Keratinocyte (primary cell): Measurements from ENCODE around the gene SORBS2.

Source experiments
- EZH2 ChIP-seq: IDR thresholded peaks from one replicate; pipeline ENCODE4 v1.6.1; 2012; ENCODE audit warnings: inconsistent platforms, mild to moderate bottlenecking, low read length, moderate library complexity
- TF ChIP-seq, protein P1 (sequence below), 3 experiments: IDR thresholded peaks in 1 of 3; conservative IDR thresholded peaks in 1 of 3; optimal IDR thresholded peaks in 1 of 3; 2 replicates in 2 of 3; 3 replicates in 1 of 3; pipeline versions ENCODE3 to v1.5.1; 2011; ENCODE audit warnings: low read length in 3 of 3, mild to moderate bottlenecking in 3 of 3, moderate library complexity in 2 of 3, control low read depth in 1 of 3, inconsistent platforms in 1 of 3; ENCODE audit not compliant: insufficient read depth in 2 of 3; ENCODE audit errors: extremely low read depth in 1 of 3

DNA sequence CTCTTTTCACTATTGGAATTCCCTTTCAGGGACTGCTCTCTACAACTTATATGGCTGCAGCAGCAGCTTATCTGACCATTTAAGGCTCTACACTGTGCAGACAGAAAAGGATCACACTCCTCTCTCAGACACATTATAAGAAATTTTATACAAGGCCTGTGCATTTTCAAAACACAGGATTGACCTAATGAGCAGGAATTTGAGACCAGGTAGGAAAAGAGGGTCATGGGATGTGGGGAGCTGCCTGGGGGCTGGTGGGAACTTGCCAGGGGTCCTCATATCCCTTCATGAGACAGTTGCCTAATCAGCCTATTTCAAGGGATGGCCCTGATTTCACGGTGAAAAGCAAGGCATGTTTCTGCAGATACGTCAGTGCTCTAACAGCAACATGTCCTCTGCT lies 77.1 kb downstream of the SORBS2 start:
- TF ChIP-seq EZH2 = no peak
- TF ChIP-seq, protein P1, sequence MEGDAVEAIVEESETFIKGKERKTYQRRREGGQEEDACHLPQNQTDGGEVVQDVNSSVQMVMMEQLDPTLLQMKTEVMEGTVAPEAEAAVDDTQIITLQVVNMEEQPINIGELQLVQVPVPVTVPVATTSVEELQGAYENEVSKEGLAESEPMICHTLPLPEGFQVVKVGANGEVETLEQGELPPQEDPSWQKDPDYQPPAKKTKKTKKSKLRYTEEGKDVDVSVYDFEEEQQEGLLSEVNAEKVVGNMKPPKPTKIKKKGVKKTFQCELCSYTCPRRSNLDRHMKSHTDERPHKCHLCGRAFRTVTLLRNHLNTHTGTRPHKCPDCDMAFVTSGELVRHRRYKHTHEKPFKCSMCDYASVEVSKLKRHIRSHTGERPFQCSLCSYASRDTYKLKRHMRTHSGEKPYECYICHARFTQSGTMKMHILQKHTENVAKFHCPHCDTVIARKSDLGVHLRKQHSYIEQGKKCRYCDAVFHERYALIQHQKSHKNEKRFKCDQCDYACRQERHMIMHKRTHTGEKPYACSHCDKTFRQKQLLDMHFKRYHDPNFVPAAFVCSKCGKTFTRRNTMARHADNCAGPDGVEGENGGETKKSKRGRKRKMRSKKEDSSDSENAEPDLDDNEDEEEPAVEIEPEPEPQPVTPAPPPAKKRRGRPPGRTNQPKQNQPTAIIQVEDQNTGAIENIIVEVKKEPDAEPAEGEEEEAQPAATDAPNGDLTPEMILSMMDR (optimal IDR thresholded peaks at IDR 0.05 in 1 of 3, IDR thresholded peaks at IDR 0.05 in 1 of 3, conservative IDR thresholded peaks at IDR 0.05 in 1 of 3; ENCODE audit: extremely low read depth in 1 of 3, insufficient read depth in 2 of 3, low read length in 3 of 3) = no peak
